ENCODE results near the gene RYR2. TPM values are rescaled to one million over a fixed set of nuclear protein-coding genes. Genes with fewer than 3 reads are reported as not detected.

Gene RYR2
- total and polyA plus RNA-seq, 3 donors from 2014 or later = 5.4 to 9.5 (median 9.1) TPM

DNA sequence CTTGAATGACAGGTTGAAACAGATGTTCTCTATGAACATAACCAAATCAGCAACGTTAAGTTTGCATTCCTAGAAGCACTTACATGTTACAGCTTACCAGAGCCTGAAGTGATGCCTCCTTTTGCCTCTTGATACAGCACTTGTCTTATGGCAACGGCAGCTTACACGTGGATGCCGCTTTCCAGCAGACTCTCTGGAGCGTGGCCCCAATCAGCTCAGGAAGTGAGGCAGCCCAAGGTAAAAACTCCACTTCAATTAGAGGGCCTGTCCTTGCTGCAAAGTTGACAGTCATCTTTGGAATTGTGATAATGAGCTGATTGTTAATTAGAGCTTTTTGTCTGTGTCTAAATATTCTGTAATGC, 345.1 kb downstream of the RYR2 start:
- Histone ChIP-seq H3K27me3 (no peaks in the 10 kb centered on the region), H3K27ac (no peak overlapping the region), H3K4me1 (no peaks in the 10 kb centered on the region), H3K4me3 (no peak overlapping the region), H3K9me3 (no peaks in the 10 kb centered on the region), H3K36me3 (ENCODE audit: low read depth, missing control alignments) (no peaks in the 10 kb centered on the region)
- TF ChIP-seq, protein P1, sequence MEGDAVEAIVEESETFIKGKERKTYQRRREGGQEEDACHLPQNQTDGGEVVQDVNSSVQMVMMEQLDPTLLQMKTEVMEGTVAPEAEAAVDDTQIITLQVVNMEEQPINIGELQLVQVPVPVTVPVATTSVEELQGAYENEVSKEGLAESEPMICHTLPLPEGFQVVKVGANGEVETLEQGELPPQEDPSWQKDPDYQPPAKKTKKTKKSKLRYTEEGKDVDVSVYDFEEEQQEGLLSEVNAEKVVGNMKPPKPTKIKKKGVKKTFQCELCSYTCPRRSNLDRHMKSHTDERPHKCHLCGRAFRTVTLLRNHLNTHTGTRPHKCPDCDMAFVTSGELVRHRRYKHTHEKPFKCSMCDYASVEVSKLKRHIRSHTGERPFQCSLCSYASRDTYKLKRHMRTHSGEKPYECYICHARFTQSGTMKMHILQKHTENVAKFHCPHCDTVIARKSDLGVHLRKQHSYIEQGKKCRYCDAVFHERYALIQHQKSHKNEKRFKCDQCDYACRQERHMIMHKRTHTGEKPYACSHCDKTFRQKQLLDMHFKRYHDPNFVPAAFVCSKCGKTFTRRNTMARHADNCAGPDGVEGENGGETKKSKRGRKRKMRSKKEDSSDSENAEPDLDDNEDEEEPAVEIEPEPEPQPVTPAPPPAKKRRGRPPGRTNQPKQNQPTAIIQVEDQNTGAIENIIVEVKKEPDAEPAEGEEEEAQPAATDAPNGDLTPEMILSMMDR (IDR thresholded peaks at IDR 0.05) = no peak
- no peak for TF ChIP-seq POLR2A (IDR thresholded peaks at IDR 0.05)
- intact Hi-C loops (cut with DNase I; ENCODE audit: low total_unique reads) = no loop called here
- WGBS, 2 donors = 84 to 89% methylated on average over 5 of the region's 5 CpGs
- no peak for DNase-seq

DNA sequence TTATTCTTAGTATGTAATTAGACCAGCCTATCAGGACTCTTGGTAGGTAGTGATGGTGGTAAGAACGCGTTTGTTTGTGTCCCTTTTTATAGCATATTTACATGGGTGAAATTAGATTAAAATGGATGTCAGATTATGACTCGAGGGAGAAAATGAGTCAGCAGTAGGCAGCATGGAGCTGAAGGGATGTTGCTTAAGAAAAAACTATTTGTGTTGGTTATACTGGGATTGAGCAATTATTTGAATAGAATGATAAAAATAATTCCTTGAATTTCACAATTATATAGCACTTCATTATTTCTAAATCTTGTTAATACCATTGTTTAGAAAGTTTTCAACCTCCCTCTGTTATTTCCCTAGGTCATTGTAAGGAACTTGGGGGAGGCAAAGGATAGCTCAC, 348.8 kb downstream of the RYR2 start:
- Histone ChIP-seq H3K27ac (no peak overlapping the region), H3K9me3 (no peaks in the 10 kb centered on the region), H3K27me3 (no peaks in the 10 kb centered on the region), H3K36me3 (ENCODE audit: low read depth, missing control alignments) (no peaks in the 10 kb centered on the region), H3K4me1 (no peaks in the 10 kb centered on the region), H3K4me3 (no peak overlapping the region)
- TF ChIP-seq, protein P1 (IDR thresholded peaks at IDR 0.05) = no peak
- no peak for TF ChIP-seq POLR2A (IDR thresholded peaks at IDR 0.05)
- WGBS, 2 donors = 64 to 88% methylated on average over 3 of the region's 3 CpGs
- intact Hi-C loops (cut with DNase I; ENCODE audit: low total_unique reads) = no loop called here
- no peak for DNase-seq

DNA sequence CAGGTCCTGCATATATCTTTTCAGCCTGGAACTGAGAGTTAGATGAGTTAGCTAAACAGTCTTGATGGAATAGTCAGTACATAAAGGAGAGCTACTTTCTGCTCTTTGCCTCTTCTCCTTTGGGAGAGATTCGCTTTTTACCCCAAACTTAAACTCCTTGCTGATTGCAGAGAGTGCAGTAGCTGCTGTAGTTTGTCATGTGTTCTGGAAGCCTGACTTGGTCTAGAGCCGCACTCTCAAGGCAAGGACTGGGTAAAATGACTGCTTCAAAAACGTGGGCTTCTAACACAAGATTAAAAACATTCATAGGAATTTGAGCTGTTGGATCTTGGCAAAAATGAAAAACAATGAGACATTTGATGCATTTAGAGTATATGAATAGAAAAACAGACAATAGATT, 351.6 kb downstream of the RYR2 start:
- Histone ChIP-seq H3K36me3 (ENCODE audit: low read depth, missing control alignments) (no peaks in the 10 kb centered on the region), H3K4me1 (no peaks in the 10 kb centered on the region), H3K27me3 (no peaks in the 10 kb centered on the region), H3K9me3 (no peaks in the 10 kb centered on the region), H3K27ac (no peak overlapping the region), H3K4me3 (no peak overlapping the region)
- no peak for DNase-seq
- intact Hi-C loops (cut with DNase I; ENCODE audit: low total_unique reads) = no loop called here
- no peak for TF ChIP-seq POLR2A (IDR thresholded peaks at IDR 0.05)
- TF ChIP-seq, protein P1 (IDR thresholded peaks at IDR 0.05) = no peak
- WGBS, 2 donors = 63 to 69% methylated on average over 3 of the region's 3 CpGs

DNA sequence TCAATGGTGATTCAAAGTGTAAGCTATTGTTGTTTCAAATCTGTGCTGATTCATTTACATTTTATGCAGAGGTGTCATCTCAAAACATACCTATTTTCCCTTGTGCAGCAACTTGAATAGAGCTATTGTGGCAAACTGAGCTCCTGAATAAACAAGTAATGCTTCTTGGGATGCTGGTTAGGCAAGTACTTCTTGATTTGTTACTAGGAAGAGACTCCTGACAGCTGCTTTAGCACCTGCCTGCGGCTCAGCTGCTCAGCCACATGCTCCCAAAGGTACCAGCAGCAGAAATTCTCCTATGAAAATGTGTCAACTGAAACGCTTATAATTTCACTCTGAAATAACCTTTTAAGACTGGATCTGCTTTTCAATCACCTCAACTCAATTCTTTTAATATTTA, 352.3 kb downstream of the RYR2 start:
- H3K4me1 ChIP-seq = no peaks in the 10 kb centered on the region
- 81 to 82% methylated on average over 2 of the region's 2 CpGs for WGBS, 2 donors
- no peaks in the 10 kb centered on the region for H3K9me3 ChIP-seq
- no peak for TF ChIP-seq POLR2A (IDR thresholded peaks at IDR 0.05)
- TF ChIP-seq, protein P1 (IDR thresholded peaks at IDR 0.05) = no peak
- no peak overlapping the region for H3K4me3 ChIP-seq
- no peak overlapping the region for H3K27ac ChIP-seq
- intact Hi-C loops (cut with DNase I; ENCODE audit: low total_unique reads) = no loop called here
- H3K36me3 ChIP-seq (ENCODE audit: low read depth, missing control alignments) = no peaks in the 10 kb centered on the region
- DNase-seq = no peak
- H3K27me3 ChIP-seq = no peaks in the 10 kb centered on the region

DNA sequence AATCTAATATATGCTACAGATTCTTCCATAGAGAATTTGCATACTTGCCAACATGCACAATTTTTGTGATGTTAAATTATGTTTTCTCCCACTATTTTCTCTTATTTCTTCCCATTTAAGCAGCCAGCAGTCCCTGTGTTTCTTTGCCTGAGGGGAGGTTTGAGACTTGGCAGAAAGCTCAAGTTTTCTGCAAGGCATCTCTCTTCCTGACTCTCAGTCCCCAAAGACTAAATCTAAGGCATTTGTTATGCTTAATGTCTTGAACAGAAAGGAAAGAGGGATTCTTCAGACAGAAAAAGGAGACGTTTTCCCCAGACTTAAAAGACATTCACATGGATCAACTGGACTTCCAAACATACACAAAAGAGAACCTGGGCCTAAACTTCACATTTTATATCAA, 354.4 kb downstream of the RYR2 start:
- Histone ChIP-seq H3K4me3 (no peak overlapping the region), H3K36me3 (ENCODE audit: low read depth, missing control alignments) (no peaks in the 10 kb centered on the region), H3K4me1 (no peaks in the 10 kb centered on the region), H3K9me3 (no peaks in the 10 kb centered on the region), H3K27ac (no peak overlapping the region), H3K27me3 (no peaks in the 10 kb centered on the region)
- intact Hi-C loops (cut with DNase I; ENCODE audit: low total_unique reads) = no loop called here
- no peak for TF ChIP-seq POLR2A (IDR thresholded peaks at IDR 0.05)
- TF ChIP-seq, protein P1 (IDR thresholded peaks at IDR 0.05) = no peak
- DNase-seq = no peak
- WGBS, 2 donors = 33% methylated on average over 1 of the region's 1 CpG
